CD4-positive, alpha-beta memory T cell (primary cell): ENCODE results near the gene WDR20. TPM values are rescaled to one million over a fixed set of nuclear protein-coding genes. Genes with fewer than 3 reads are reported as not detected.
A peak's percentile ranks its signal among the peaks of the same experiment; 100 is the strongest.

Experiments used
- CTCF ChIA-PET: fragments of 350-600 bp; sonication (Branson Sonifier 250); formaldehyde crosslinking; loops from one replicate; lab custom pipeline; 2021; ENCODE audit warnings: inconsistent platforms; ENCODE audit not compliant: partially characterized antibody; lab: Charles Lee
- POLR2A ChIA-PET: fragments of 350-600 bp; sonication (Branson Sonifier 250); formaldehyde crosslinking; loops from one replicate; lab custom pipeline; 2021; ENCODE audit not compliant: partially characterized antibody; lab: Charles Lee
- DNase-seq, 5 donors: peaks; one replicate each; pipeline versions ENCODE4 v3.0.0 to v3.0.0-alpha.2; 2020 to 2022; ENCODE audit warnings: mixed read lengths in 1 of 5
- H3K27ac ChIP-seq: one replicate; pipeline ENCODE4 v1.7.0; 2013; ENCODE audit warnings: low read depth, low read length
- H3K27me3 ChIP-seq: 2 replicates; pipeline ENCODE4 v1.7.0; 2013; ENCODE audit warnings: mild to moderate bottlenecking, low read length, moderate library complexity; ENCODE audit not compliant: insufficient read depth
- H3K36me3 ChIP-seq: 2 replicates; pipeline ENCODE4 v1.7.0; 2013; ENCODE audit warnings: mild to moderate bottlenecking, low read length, moderate library complexity; ENCODE audit not compliant: insufficient read depth
- H3K4me1 ChIP-seq: 2 replicates; pipeline ENCODE4 v1.7.0; 2013; ENCODE audit warnings: mild to moderate bottlenecking, low read length, moderate library complexity; ENCODE audit not compliant: insufficient read depth
- H3K4me3 ChIP-seq, 2 donors: one replicate each; pipeline ENCODE4 v1.7.0; 2013; ENCODE audit warnings: low read length in 2 of 2, mild to moderate bottlenecking in 1 of 2
- H3K9me3 ChIP-seq, 2 donors: one replicate each; pipeline ENCODE4 v1.7.0; 2013; ENCODE audit warnings: low read length in 2 of 2, control low read depth in 1 of 2; ENCODE audit not compliant: control insufficient read depth in 1 of 2
- H3K27ac Mint-ChIP-seq, 7 donors: one replicate each; pipeline ENCODE4 v1.8.0; 2020 to 2021; ENCODE audit warnings: mixed read lengths in 7 of 7, mild to moderate bottlenecking in 6 of 7, inconsistent platforms in 3 of 7, moderate library complexity in 3 of 7
- H3K27me3 Mint-ChIP-seq, 2 donors: one replicate each; pipeline ENCODE4 v1.8.0; 2020 to 2021; ENCODE audit warnings: mixed read lengths in 2 of 2
- H3K36me3 Mint-ChIP-seq, 2 donors: one replicate each; pipeline ENCODE4 v1.8.0; 2020 to 2021; ENCODE audit warnings: mixed read lengths in 2 of 2, inconsistent platforms in 1 of 2, mild to moderate bottlenecking in 1 of 2
- H3K4me1 Mint-ChIP-seq, 4 donors: one replicate each; pipeline ENCODE4 v1.8.0; 2020 to 2021; ENCODE audit warnings: mixed read lengths in 4 of 4, mild to moderate bottlenecking in 1 of 4
- H3K4me3 Mint-ChIP-seq, 8 donors: one replicate each; pipeline ENCODE4 v1.8.0; 2020 to 2021; ENCODE audit warnings: mixed read lengths in 8 of 8, mild to moderate bottlenecking in 7 of 8, moderate library complexity in 6 of 8, inconsistent platforms in 3 of 8
- H3K9me3 Mint-ChIP-seq, 8 donors: one replicate each; pipeline ENCODE4 v1.8.0; 2020 to 2021; ENCODE audit warnings: mixed read lengths in 8 of 8, mild to moderate bottlenecking in 5 of 8, inconsistent platforms in 3 of 8, moderate library complexity in 1 of 8
- intact Hi-C: fragments of 100-400 bp; cut with micrococcal nuclease; formaldehyde crosslinking; loops from one replicate; pipeline ENCODE4 v1.15.1; 2023
- polyA plus RNA-seq, 2 donors: library from polyadenylated mRNA; unstranded; fragments of 300-500 nt; fragmentation: Illumina TruSeq; gene quantifications; one replicate each; pipeline ENCODE4 v1.2.3, GENCODE V29; 2021
- total RNA-seq, 2 experiments: library from RNA; stranded (reverse); gene quantifications; one replicate each; pipeline ENCODE4 v1.2.3, GENCODE V29; 2021

The WDR20 gene
- total and polyA plus RNA-seq, 4 experiments from 2014 or later: 18.8 to 57.9 (median 39.6) TPM

DNA sequence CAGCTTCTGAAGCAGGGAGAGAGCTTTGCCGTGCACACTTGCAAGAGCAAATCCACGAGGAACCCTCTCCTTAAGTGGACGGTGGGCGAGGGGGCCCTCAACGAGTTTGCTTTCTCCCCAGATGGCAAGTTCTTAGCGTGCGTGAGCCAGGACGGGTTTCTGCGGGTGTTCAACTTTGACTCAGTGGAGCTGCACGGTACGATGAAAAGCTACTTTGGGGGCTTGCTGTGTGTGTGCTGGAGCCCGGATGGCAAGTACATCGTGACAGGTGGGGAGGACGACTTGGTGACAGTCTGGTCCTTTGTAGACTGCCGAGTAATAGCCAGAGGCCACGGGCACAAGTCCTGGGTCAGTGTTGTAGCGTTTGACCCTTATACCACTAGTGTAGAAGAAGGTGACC is 69.0 kb downstream of the WDR20 start:
- intact Hi-C loops: no loop called here
- H3K36me3 ChIP-seq: peaks cover 44% of the 10 kb centered on the region
- Mint-ChIP-seq H3K27ac (no peak overlapping the region), H3K27me3 (no peaks in the 10 kb centered on the region), H3K9me3 (no peaks in the 10 kb centered on the region), H3K4me1 (peaks cover 3 to 17% (median 4%) of the 10 kb centered on the region in 4 donors), H3K4me3 (no peak overlapping the region), H3K36me3 (peaks cover 45 to 69% of the 10 kb centered on the region in 2 donors)
- no peak overlapping the region for H3K27ac ChIP-seq
- DNase-seq: no peak
- H3K27me3 ChIP-seq: no peaks in the 10 kb centered on the region
- ChIA-PET CTCF (no interaction called here), POLR2A (no interaction called here)
- no peak overlapping the region for H3K4me3 ChIP-seq
- no peaks in the 10 kb centered on the region for H3K4me1 ChIP-seq
- H3K9me3 ChIP-seq: no peaks in the 10 kb centered on the region

DNA sequence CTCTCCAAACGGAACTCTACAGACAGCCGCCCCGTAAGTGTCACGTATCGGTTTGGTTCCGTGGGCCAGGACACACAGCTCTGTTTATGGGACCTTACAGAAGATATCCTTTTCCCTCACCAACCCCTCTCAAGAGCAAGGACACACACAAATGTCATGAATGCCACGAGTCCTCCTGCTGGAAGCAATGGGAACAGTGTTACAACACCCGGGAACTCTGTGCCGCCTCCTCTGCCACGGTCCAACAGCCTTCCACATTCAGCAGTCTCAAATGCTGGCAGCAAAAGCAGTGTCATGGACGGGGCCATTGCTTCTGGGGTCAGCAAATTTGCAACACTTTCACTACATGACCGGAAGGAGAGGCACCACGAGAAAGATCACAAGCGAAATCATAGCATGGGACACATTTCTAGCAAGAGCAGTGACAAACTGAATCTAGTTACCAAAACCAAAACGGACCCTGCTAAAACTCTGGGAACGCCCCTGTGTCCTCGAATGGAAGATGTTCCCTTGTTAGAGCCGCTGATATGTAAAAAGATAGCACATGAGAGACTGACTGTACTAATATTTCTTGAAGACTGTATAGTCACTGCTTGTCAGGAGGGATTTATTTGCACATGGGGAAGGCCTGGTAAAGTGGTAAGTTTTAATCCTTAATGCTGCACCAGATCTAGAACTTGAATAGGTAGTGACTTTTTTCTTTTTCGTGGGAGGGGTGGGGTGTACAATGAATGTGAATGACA is 69.7 kb downstream of the WDR20 start:
- Mint-ChIP-seq H3K4me3 (no peak overlapping the region), H3K27me3 (no peaks in the 10 kb centered on the region), H3K4me1 (peaks cover 0 to 12% (median 2%) of the 10 kb centered on the region in 4 donors), H3K9me3 (no peaks in the 10 kb centered on the region), H3K27ac (peak overlapping the region in 2 of 7 donors; percentile 29 to 42), H3K36me3 (peaks cover 41 to 64% of the 10 kb centered on the region in 2 donors)
- peaks cover 44% of the 10 kb centered on the region for H3K36me3 ChIP-seq
- CTCF ChIA-PET: no interaction called here
- no peak overlapping the region for H3K27ac ChIP-seq
- no peak for DNase-seq
- H3K4me1 ChIP-seq: no peaks in the 10 kb centered on the region
- H3K4me3 ChIP-seq: no peak overlapping the region
- intact Hi-C loops: no loop called here
- H3K9me3 ChIP-seq: no peaks in the 10 kb centered on the region
- POLR2A ChIA-PET: no interaction called here
- H3K27me3 ChIP-seq: no peaks in the 10 kb centered on the region

DNA sequence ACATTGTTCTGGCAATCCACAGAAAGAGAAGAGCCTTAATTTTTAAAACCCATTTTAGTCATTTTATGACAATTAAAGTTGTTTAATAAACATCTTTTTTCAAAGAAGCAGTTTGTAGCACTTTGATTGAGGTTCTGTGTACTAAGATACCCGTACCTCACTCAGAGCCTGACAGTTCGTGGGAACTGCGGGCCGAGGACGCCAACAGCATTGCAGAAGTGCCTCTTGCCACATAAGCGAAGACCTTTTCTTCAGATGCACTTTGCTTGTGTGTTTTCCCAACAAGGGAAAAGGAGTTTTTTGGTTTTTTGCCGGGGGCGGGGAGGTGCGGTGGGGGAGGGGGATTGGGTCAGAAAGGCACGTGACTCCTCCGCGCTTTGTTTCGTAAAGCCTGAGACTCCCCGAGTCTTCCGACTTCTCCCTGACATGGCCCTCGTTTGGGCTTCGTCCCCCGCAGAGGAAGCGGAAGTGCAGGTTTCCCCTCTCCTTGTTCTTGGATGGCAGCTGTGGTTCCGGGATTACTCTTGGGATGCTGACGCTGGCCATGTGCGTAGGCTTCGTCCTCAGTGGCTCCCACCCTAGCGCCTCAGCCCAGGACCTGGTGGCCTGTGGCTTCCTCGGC is 70.8 kb downstream of the WDR20 start:
- Mint-ChIP-seq H3K9me3 (no peaks in the 10 kb centered on the region), H3K36me3 (peaks cover 34 to 64% of the 10 kb centered on the region in 2 donors), H3K4me1 (peaks cover 0 to 11% (median under 1%) of the 10 kb centered on the region in 4 donors), H3K27ac (no peak overlapping the region), H3K27me3 (no peaks in the 10 kb centered on the region), H3K4me3 (no peak overlapping the region)
- no peak for DNase-seq
- Histone ChIP-seq H3K36me3 (peaks cover 34% of the 10 kb centered on the region), H3K9me3 (no peaks in the 10 kb centered on the region), H3K4me1 (no peaks in the 10 kb centered on the region), H3K4me3 (no peak overlapping the region), H3K27ac (no peak overlapping the region), H3K27me3 (no peaks in the 10 kb centered on the region)
- ChIA-PET CTCF (no interaction called here), POLR2A (no interaction called here)
- intact Hi-C loops: no loop called here

DNA sequence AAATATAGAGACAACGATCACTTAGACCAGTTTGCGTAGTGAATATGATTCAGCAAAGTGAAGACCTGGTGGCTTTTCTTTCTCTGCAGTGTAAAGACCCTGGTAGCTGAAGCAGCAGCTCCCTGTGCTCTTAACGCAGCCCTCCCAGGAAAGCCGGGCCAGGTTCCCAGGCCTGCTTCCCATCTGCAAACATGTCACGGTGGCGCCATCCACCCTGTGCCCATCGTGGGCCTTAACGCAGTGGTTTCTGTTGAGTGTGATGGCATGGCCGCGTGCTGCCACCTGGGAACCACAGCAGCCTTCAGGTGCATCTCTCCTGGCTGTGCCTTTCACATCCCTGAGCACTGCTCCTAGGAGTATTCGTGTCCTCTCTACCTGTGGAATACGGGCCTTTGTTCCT is 71.5 kb downstream of the WDR20 start:
- Mint-ChIP-seq H3K27ac (no peak overlapping the region), H3K27me3 (no peaks in the 10 kb centered on the region), H3K4me3 (no peak overlapping the region), H3K36me3 (peaks cover 31 to 58% of the 10 kb centered on the region in 2 donors), H3K9me3 (no peaks in the 10 kb centered on the region), H3K4me1 (peaks cover 0 to 11% (median under 1%) of the 10 kb centered on the region in 4 donors)
- Histone ChIP-seq H3K36me3 (peaks cover 32% of the 10 kb centered on the region), H3K27ac (no peak overlapping the region), H3K4me3 (no peak overlapping the region), H3K9me3 (no peaks in the 10 kb centered on the region), H3K27me3 (no peaks in the 10 kb centered on the region), H3K4me1 (no peaks in the 10 kb centered on the region)
- POLR2A ChIA-PET: no interaction called here
- no peak for DNase-seq
- CTCF ChIA-PET: no interaction called here
- intact Hi-C loops: no loop called here

DNA sequence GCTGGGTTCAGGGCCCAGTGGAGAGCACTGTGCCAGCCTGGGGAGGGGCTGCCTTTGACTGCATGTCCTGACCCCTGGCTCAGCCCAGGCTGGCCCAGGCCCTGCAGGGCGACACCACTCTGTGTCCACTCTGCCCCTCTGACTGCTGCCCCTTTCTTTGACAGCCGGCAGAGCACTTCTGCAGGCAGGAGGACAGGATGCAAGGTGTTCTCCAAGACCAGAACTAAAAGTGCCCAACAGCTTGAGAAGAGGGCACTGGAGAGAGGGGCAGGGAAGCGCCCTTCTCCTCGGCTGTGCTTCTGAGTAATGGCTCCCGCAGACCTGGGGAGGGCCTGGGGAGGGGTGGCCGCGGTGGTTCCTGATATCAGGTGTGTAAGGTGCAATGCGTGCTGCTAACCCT is 72.7 kb downstream of the WDR20 start:
- Mint-ChIP-seq H3K4me1 (peaks cover 0 to 11% (median under 1%) of the 10 kb centered on the region in 4 donors), H3K4me3 (no peak overlapping the region), H3K36me3 (peaks cover 25 to 49% of the 10 kb centered on the region in 2 donors), H3K27ac (peak overlapping the region in 1 of 7 donors; percentile 48), H3K27me3 (no peaks in the 10 kb centered on the region), H3K9me3 (no peaks in the 10 kb centered on the region)
- POLR2A ChIA-PET: no interaction called here
- Histone ChIP-seq H3K36me3 (peaks cover 27% of the 10 kb centered on the region), H3K4me1 (no peaks in the 10 kb centered on the region), H3K4me3 (no peak overlapping the region), H3K9me3 (no peaks in the 10 kb centered on the region), H3K27ac (no peak overlapping the region), H3K27me3 (no peaks in the 10 kb centered on the region)
- intact Hi-C loops: no loop called here
- CTCF ChIA-PET: interaction anchor here (1.6 kb wide), 1 partner anchor 21 kb away, joined by 3 read pairs; no protein-coding TSS in a partner anchor
- no peak for DNase-seq

DNA sequence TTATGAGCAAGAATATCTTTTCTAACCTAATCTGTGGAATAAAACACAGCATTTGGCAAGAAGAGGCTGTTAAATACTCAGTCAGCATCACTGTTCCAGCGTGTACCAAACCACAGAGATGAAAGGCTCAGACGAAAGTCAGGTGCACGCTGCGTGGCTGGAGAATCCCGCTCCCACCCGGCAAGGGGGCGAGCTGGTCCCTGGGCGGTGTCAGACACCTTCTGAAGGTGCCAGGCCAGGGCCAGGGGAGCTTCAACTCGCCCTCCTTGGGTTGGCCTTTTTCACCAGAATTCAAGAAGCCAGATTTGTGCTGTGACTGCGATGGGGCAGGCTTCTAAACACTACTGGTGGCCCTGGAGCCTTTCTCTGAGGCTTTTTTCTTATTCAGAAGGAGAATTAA is 73.1 kb downstream of the WDR20 start:
- ChIA-PET CTCF (interaction anchor here (1.6 kb wide), 1 partner anchor 21 kb away, joined by 3 read pairs; no protein-coding TSS in a partner anchor), POLR2A (no interaction called here)
- no peak overlapping the region for H3K27ac ChIP-seq
- no peaks in the 10 kb centered on the region for H3K27me3 ChIP-seq
- no peak for DNase-seq
- no peaks in the 10 kb centered on the region for H3K9me3 ChIP-seq
- H3K4me3 Mint-ChIP-seq: no peak overlapping the region
- H3K9me3 Mint-ChIP-seq: no peaks in the 10 kb centered on the region
- H3K4me3 ChIP-seq: no peak overlapping the region
- intact Hi-C loops: no loop called here
- H3K4me1 ChIP-seq: no peaks in the 10 kb centered on the region
- peaks cover 0 to 11% (median 3%) of the 10 kb centered on the region in 4 donors for H3K4me1 Mint-ChIP-seq
- H3K36me3 Mint-ChIP-seq: peaks cover 21 to 45% of the 10 kb centered on the region in 2 donors
- no peaks in the 10 kb centered on the region for H3K27me3 Mint-ChIP-seq
- peak overlapping the region in 1 of 7 donors; percentile 48 for H3K27ac Mint-ChIP-seq
- peaks cover 30% of the 10 kb centered on the region for H3K36me3 ChIP-seq

DNA sequence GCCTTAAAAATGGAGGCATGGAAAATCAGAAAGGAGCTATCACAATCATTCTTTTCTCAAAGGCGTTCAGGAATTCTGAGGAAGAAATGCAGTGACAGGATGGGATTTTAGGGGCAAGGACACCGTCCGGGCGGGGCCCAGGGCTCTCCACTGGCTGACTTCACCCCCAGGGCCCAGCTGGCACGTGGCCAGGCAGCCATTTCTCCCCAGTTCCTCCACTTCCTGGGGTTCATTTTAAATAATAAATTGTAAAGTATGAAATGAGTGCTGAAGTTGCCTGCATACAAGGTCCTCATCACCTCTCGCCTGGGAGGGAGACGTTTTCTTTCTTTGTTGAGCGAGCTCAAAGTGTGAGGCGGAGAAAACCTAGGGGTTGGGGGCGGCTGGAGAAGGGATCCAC is 73.8 kb downstream of the WDR20 start:
- Histone ChIP-seq H3K36me3 (peaks cover 25% of the 10 kb centered on the region), H3K4me1 (no peaks in the 10 kb centered on the region), H3K4me3 (no peak overlapping the region), H3K27me3 (no peaks in the 10 kb centered on the region), H3K9me3 (no peaks in the 10 kb centered on the region), H3K27ac (no peak overlapping the region)
- intact Hi-C loops: no loop called here
- no peaks in the 10 kb centered on the region for H3K9me3 Mint-ChIP-seq
- H3K36me3 Mint-ChIP-seq: peaks cover 18 to 41% of the 10 kb centered on the region in 2 donors
- no peaks in the 10 kb centered on the region for H3K27me3 Mint-ChIP-seq
- CTCF ChIA-PET: interaction anchor here (1.6 kb wide), 1 partner anchor 20 kb away, joined by 3 read pairs; no protein-coding TSS in a partner anchor
- no peak overlapping the region for H3K27ac Mint-ChIP-seq
- H3K4me3 Mint-ChIP-seq: no peak overlapping the region
- DNase-seq: no peak
- POLR2A ChIA-PET: no interaction called here
- H3K4me1 Mint-ChIP-seq: peaks cover 0 to 14% (median 3%) of the 10 kb centered on the region in 4 donors
